Fibroblast of the aortic adventitia (primary cell): ENCODE results near the gene RASL10B. TPM values are rescaled to one million over a fixed set of nuclear protein-coding genes. Genes with fewer than 3 reads are reported as not detected.

Experiments used
- DNase-seq: peaks from one replicate; pipeline ENCODE4 v3.0.0-alpha.2; 2010; ENCODE audit warnings: low read depth
- H3K4me3 ChIP-seq: 2 replicates; pipeline ENCODE4 v1.5.1; 2011; ENCODE audit warnings: low read depth, mild to moderate bottlenecking, control low read depth, low read length, moderate library complexity
- total RNA-seq: library from RNA; depleted of rRNA; stranded (reverse); fragments of >200 nt; gene quantifications from 2 replicates; pipeline ENCODE4 v1.2.3, GENCODE V29; 2012; ENCODE audit warnings: low replicate concordance
- TF ChIP-seq, protein P1 (sequence below): IDR thresholded peaks from 2 replicates; pipeline ENCODE4 v1.5.1; 2011; ENCODE audit warnings: mild to moderate bottlenecking, low read length, control low read depth, inconsistent platforms; ENCODE audit not compliant: insufficient read depth

RASL10B gene, protein sequence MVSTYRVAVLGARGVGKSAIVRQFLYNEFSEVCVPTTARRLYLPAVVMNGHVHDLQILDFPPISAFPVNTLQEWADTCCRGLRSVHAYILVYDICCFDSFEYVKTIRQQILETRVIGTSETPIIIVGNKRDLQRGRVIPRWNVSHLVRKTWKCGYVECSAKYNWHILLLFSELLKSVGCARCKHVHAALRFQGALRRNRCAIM
- 1.5 and 3.8 TPM in 2 replicates for total RNA-seq

DNA sequence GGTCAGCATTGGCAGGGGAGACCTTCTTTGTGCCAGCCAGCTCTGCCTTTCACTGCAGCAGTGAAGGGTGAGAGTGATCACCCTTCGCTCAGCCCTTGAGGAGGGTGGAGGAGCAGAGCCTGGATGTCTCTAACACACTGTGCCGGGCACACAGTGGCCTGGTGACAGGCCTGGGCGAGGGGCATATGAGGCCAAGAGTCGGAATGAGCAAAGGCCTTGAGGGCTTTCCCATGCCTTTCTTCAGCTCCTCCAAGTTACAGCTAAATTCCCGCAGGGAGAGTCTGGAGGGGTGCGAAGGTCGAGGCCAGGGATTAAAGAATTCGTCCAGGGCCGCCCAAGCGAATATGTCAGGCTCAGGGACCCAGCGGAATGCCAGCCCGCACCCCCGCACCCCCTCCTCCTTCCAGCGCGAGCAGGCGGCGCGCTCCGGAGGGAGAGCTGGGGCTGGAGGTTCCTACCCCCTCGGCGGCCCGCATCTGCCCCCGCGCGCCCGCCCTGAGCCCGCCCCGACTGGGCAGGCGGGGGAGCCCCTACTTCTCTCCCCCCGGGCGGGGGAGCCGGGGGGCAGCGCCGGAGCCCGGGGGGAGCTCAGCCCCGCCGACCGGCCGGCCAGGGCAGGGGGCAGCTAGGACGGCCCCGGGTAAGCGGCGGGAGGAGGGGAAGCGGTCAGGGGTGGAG, at the start of gene RASL10B:
TSS of gene RASL10B (plus strand) at position 401 of the 678 bp plus-strand sequence. CDS start 3,546 bp downstream, outside the sequence.
- TF ChIP-seq, protein P1, sequence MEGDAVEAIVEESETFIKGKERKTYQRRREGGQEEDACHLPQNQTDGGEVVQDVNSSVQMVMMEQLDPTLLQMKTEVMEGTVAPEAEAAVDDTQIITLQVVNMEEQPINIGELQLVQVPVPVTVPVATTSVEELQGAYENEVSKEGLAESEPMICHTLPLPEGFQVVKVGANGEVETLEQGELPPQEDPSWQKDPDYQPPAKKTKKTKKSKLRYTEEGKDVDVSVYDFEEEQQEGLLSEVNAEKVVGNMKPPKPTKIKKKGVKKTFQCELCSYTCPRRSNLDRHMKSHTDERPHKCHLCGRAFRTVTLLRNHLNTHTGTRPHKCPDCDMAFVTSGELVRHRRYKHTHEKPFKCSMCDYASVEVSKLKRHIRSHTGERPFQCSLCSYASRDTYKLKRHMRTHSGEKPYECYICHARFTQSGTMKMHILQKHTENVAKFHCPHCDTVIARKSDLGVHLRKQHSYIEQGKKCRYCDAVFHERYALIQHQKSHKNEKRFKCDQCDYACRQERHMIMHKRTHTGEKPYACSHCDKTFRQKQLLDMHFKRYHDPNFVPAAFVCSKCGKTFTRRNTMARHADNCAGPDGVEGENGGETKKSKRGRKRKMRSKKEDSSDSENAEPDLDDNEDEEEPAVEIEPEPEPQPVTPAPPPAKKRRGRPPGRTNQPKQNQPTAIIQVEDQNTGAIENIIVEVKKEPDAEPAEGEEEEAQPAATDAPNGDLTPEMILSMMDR, result no peak
- no peak for DNase-seq
- H3K4me3 ChIP-seq, result peak within 1 kb of the TSS; percentile 53

DNA sequence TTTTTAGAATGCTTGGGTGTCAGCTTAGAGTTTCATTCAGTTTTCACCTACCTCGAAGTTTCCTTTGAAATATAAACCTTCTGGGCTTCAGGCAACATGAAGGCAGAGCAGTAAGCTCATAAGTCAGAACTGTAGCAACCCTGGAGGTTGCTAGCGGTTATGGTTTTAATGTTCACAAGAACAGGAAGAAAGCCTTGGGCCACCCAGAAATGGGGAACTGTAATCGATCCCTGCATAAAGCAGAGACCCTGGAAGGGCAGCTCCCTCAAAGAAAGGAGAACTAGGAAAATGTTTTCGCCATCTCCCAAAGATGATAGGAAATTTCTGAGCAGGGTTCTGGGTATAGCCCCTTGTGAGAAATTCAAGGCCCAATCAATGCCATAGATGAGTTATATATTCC, 47.8 kb upstream of the RASL10B start:
- TF ChIP-seq, protein P1, result no peak
- no peak for DNase-seq
- no peak overlapping the region for H3K4me3 ChIP-seq

DNA sequence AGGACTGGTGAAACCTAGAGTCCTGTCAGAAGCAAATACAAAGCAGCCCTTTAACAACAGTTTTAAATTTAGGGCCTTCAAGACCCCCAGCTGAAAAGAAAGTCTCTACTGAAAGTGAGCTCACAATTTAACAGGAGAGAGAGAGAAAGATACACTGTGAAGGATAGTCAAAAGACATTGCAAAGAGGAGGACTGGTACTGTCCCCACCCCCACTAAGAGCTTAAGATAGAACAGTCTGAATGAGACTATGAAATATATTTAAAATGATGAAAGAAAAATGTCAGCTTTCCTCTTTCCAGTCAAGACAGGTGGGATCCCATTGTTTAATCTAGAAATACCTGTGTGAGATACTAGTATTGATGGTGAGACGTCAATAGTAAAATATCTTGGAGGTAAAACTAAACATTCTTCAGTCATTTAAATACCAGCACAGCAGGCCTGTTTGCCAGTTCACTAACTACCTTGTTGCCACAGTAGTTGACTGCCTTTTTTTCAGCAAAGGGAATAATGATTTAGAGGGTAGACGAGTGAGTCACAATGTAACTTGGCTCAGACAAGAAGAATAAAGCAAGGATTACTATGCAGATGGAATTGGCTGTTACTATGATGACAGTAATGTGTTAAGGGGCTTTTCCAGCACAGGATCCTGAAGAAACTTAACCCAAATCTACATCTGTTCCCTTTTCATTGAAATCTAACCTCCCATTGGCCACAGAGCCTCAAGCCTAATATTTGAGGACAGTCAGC, 47.2 kb upstream of the RASL10B start:
- TF ChIP-seq, protein P1, result no peak
- H3K4me3 ChIP-seq, result no peak overlapping the region
- DNase-seq, result peak; percentile 43

DNA sequence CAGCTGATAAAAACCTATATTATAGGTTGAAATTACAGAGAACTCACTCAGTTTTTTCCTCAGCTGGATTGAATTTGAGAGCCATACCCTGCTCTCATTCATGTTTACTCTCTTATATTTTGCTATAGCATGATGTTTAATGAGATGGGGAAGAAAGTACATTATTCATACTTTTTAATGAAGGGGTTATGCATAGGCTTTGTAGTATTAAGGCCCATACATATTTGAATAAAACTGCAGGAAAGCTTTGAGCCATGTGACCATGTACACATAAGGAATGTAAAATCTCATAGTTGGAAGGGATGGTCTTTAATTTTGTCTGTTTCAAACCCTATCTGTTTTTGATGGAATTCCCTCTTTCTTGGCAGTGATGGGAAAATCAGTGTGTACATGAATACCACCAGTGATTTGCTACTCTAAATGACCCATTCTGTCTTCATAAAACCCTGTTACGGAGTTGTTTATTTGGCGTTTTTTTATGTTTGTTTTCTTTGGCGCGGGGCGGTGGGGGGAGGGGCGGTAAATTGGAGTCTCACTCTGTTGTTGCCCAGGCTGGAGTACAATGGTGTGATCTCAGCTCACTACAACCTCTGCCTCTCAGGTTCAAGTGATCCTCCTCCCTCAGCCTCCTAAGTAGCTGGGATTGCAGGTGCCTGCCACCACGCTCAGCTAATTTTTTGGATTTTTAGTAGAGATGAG, 38.8 kb upstream of the RASL10B start:
- no peak overlapping the region for H3K4me3 ChIP-seq
- no peak for DNase-seq
- TF ChIP-seq, protein P1, result no peak

DNA sequence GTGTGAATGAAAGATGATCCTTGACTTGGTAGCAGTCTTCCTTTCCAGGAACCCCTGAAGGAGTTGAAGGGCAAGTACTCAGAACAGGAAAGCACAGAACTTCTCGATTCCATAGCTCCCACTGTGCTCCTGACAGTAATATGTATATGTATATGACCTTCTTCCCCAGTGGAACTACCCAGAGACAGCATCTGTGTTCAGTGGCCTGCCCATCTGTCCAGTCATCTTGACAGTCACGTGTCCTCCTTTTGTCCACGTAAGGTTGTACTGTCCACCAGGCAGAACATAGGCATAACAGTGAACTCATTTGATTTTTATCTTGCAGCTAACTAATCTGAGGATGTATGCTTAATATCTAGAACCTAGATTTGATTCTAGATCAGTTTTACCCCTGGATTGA, 37.8 kb upstream of the RASL10B start:
- TF ChIP-seq, protein P1, result no peak
- no peak for DNase-seq
- no peak overlapping the region for H3K4me3 ChIP-seq

DNA sequence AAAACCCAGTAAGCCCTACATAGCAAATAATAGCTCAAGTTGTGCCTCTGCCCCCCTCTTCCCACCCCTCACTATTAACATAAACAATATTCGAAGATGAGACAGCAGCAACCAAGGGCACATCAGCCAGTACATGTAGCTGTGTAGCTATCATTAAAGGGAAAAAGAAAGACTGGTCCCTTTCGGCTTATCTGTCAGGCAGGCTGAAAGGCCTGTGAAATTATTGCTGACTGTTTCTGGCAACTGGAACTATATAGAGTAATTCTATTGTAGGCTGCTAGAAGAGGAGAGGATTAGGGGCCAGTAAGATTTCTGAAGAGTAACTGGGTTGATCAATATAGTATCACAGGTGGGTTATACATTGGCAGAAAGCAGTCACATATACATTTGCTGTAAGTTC, 36.5 kb upstream of the RASL10B start:
- no peak overlapping the region for H3K4me3 ChIP-seq
- TF ChIP-seq, protein P1, result no peak
- no peak for DNase-seq
